LNCaP clone FGC (cell line): ENCODE measurements around the gene PC.
A peak's percentile ranks its signal among the peaks of the same experiment; 100 is the strongest.

ENCODE experiments used
- DNase-seq: peaks from one replicate; pipeline ENCODE4 v3.0.0-alpha.2; 2011; ENCODE audit warnings: low read depth
- H3K4me3 ChIP-seq: 2 replicates; pipeline ENCODE4 v1.5.1; 2011; ENCODE audit warnings: mild to moderate bottlenecking, low read depth, low read length, control low read depth
- TF ChIP-seq, protein P1 (sequence below): IDR thresholded peaks from 2 replicates; pipeline ENCODE4 v1.5.1; 2012; ENCODE audit warnings: mild to moderate bottlenecking; ENCODE audit not compliant: control insufficient read depth, insufficient read depth; ENCODE audit errors: extremely low read depth

Gene PC

DNA sequence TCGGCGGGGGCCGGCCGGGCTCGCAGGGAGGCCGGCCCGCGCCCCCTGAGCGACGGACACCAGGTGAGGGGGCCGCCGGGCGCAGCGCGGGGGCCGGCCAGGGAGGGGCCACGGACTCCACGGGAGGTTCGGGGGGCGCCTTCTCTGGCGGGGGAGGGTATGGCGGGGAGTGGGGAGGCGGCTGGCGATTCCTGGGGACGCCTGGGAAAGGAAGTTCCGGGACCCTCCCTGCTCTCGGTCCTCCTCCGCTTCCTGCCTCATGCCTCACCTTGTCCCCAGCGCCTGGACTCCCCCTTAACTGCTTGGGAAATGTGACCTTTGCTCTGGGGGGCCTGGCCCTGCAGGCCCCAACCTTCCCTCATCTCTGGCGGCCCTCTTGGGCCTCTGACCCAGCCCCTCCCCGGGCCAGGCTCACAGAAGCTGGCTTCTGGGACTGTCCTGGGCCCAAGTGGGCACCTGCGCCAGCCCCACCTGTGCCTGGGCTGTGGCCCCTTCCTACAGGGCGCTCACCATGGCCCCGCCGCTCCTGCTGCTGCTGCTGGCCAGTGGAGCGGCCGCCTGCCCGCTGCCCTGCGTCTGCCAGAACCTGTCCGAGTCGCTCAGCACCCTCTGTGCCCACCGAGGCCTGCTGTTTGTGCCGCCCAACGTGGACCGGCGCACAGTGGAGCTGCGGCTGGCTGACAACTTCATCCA, 100.8 kb downstream of the PC start:
- TF ChIP-seq, protein P1, sequence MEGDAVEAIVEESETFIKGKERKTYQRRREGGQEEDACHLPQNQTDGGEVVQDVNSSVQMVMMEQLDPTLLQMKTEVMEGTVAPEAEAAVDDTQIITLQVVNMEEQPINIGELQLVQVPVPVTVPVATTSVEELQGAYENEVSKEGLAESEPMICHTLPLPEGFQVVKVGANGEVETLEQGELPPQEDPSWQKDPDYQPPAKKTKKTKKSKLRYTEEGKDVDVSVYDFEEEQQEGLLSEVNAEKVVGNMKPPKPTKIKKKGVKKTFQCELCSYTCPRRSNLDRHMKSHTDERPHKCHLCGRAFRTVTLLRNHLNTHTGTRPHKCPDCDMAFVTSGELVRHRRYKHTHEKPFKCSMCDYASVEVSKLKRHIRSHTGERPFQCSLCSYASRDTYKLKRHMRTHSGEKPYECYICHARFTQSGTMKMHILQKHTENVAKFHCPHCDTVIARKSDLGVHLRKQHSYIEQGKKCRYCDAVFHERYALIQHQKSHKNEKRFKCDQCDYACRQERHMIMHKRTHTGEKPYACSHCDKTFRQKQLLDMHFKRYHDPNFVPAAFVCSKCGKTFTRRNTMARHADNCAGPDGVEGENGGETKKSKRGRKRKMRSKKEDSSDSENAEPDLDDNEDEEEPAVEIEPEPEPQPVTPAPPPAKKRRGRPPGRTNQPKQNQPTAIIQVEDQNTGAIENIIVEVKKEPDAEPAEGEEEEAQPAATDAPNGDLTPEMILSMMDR: no peak
- no peak for DNase-seq
- peak overlapping the region; percentile 51 for H3K4me3 ChIP-seq

DNA sequence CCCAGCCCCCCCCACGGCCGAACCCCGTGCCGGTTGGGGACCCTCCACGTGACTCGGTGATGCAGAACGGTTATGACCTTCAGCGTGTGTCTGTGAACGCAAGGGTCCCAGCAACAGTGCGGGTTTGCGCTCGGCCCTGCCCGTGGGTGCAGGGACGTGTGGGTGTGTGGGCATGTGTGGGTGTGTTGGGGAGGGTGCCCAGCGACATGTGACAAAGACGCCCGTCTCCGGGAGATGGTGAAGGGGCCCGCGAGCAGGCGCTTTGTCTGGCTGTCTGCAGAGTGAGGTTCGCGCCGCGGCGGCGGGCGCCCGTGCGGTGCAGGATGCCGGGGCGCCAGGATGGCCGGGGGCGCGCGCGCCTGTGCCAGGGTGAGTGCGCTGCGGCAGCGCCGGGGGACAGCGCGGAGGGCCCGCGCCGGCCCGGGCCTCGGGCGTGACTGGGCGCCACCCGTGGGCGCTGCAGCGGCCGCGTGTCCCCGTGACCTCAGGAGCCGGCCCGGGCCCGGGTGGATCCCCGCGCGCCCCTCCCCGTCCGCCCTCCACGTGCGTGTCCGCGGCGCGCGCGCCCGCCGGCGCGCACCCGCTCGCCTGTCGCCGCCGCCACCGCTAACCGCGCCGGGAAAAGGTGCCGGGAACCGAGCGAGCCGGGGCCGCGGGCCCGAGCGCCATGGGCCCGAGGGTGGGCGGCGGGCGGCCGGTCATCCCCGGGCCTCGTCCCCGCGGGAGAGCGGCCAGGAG, 101.5 kb downstream of the PC start, which contains the start of gene LRFN4:
LRFN4 (plus strand) TSS at position 569 of the 738 bp plus-strand sequence. CDS start 681 bp downstream, outside the sequence.
- TF ChIP-seq, protein P1: no peak
- DNase-seq: no peak
- H3K4me3 ChIP-seq: peak within 1 kb of the TSS; percentile 66

DNA sequence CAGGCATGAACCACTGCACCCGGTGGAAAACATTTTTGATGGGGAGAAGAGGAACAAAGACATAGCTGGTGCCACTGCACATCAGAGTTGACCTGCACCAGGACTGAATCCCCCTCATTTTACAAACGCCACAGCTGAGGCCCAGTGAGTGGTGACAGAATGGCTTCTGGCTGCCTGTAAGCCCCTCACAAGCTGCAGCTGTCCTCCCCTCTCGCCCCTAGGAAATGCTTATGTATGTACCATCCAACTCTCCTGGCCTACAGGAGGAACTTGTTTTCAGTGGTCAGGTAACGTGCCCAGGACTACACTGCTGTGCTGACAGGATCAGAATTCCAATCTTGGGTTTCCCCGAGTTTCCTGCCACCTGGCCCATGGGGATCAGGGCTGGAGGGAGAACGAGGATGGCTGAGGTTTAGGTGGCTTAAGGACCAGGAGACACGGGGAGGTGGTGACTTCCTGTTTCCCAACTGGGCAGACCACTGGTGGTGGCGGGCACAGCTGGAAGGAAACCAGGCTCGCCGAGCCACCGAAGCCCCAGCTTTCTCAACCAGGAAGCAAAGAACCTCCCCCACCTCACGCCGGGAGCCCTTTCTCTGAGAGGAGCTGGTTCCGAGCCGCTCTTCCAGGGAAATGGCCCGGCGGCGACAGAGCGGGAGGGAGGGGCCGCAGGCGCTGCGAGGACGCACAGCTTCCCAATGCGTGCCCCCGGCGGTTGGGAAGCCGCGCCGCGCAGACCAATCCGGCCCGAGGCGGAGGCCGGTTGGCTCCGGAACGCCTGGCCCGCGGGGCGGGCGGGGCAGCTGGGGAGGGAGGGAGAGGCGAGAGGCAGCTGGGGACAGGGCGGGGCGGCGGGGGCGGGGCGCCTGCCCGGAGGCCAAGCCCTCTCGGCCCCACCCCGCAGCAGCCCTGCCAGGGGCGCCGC, 102.3 kb downstream of the PC start:
- DNase-seq: peak; percentile 65
- peak overlapping the region; percentile 66 for H3K4me3 ChIP-seq
- TF ChIP-seq, protein P1: 0 out of 2 replicates have a peak, but pooled peaks have one; percentile 5

DNA sequence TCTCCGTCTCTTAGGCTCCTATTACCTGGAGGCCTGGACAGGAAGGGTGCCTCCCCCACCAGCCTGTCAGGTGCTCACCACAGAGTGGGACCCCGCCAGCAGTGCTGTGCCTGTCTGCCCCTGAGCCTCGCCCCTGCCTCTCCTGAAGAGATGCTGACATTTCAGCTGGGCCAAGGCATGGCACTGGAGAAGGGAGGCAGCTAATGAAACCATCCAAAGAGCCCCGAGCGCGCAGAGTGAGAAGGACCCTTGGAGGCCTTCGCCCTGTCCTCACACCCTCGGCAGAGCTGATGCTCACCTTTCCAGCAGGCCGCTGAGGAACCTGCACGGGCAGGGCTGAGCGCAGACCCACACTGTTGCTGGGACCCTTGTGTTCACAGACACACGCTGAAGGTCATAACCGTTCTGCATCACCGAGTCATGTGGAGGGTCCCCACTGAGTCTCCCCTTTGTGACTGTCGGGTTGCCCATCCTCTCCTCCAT, 103.4 kb downstream of the PC start:
- TF ChIP-seq, protein P1: no peak
- no peak overlapping the region for H3K4me3 ChIP-seq
- DNase-seq: no peak

DNA sequence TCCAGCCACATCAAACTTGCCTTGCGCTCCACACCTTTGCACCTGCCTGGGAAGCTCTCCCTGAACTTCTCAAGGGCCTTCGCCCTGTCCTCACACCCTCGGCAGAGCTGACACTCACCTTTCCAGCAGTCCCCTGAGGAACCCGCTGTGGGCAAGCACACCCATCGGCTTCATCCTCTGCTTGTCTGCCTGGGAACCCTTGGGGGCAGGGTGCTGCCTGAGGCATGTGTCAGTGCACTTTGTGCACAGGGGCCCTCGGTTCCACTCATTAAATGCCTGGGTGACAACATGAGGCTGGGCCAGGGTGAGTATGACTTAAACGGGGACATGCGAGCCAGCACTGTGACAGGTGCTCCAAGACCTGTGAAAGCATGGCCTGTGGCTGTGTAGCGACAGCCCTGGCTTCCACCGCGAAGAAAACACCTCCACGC, 103.9 kb downstream of the PC start:
- no peak for DNase-seq
- TF ChIP-seq, protein P1: no peak
- no peak overlapping the region for H3K4me3 ChIP-seq
